ENCODE data around the gene GALNTL6.

- TF ChIP-seq CTCF (IDR thresholded peaks at IDR 0.05) (no peak), POLR2A (IDR thresholded peaks at IDR 0.05) (no peak)
These were observed 1029.6 kb downstream of the GALNTL6 start for GRCh38 chr4:172842779-172843178.

All from testis (tissue), 2 donors.